HepG2 (cell line): ENCODE data around the gene TNNI3. TPM values are rescaled to one million over a fixed set of nuclear protein-coding genes. Genes with fewer than 3 reads are reported as not detected.

Experiments used
- CEBPB ChIP-seq: IDR thresholded peaks from 2 replicates; pipeline ENCODE4 v1.6.1; 2011; ENCODE audit warnings: low read depth, low read length, improper control_type of control experiment, borderline replicate concordance
- ETV5 ChIP-seq: IDR thresholded peaks from 2 replicates; pipeline ENCODE4 v1.6.1; 2018; ENCODE audit warnings: missing biosample characterization, missing genetic modification reagents, inconsistent platforms, borderline replicate concordance
- FOXP1 ChIP-seq, 2 experiments: fragments of 450-650 bp in 1 of 2; IDR thresholded peaks; 2 replicates each; pipeline ENCODE4 v1.6.1; 2017 to 2018; ENCODE audit warnings: antibody characterized with exemption in 1 of 2
- IKZF1 ChIP-seq: fragments of 450-650 bp; IDR thresholded peaks from 2 replicates; pipeline ENCODE4 v1.7.1; 2016
- JUND ChIP-seq: sonication (generic); formaldehyde crosslinking; IDR thresholded peaks from 2 replicates; pipeline ENCODE4 v1.8.0; 2022; ENCODE audit warnings: mild to moderate bottlenecking, missing genetic modification reagents
- MLLT10 ChIP-seq: sonication (generic); formaldehyde crosslinking; IDR thresholded peaks from 2 replicates; pipeline ENCODE4 v1.4.0; 2020; ENCODE audit warnings: missing genetic modification reagents
- NR1H2 ChIP-seq: sonication (generic); formaldehyde crosslinking; IDR thresholded peaks from 2 replicates; pipeline ENCODE4 v1.8.1; 2022; ENCODE audit warnings: low read depth, missing genetic modification reagents, borderline replicate concordance
- PATZ1 ChIP-seq: sonication (generic); formaldehyde crosslinking; IDR thresholded peaks from 2 replicates; pipeline ENCODE4 v1.4.0; 2020; ENCODE audit warnings: missing genetic modification reagents
- RAD51 ChIP-seq: fragments of 450-650 bp; IDR thresholded peaks from 2 replicates; pipeline ENCODE4 v1.6.1; 2016; ENCODE audit warnings: borderline replicate concordance
- SRSF4 ChIP-seq: fragments of 200-400 bp; formaldehyde crosslinking; IDR thresholded peaks from one replicate; pipeline ENCODE4 v1.6.1; 2018; ENCODE audit warnings: mild to moderate bottlenecking, low read depth, low read length, moderate library complexity; ENCODE audit not compliant: poor library complexity, severe bottlenecking
- SRSF9 ChIP-seq: fragments of 200-400 bp; formaldehyde crosslinking; IDR thresholded peaks from 2 replicates; pipeline ENCODE4 v1.6.1; 2018; ENCODE audit warnings: borderline replicate concordance, mild to moderate bottlenecking, low read depth, low read length; ENCODE audit not compliant: insufficient read depth, poor library complexity, severe bottlenecking
- SSRP1 ChIP-seq: IDR thresholded peaks from 2 replicates; pipeline ENCODE4 v1.6.1; 2016; ENCODE audit warnings: control low read depth
- TFDP1 ChIP-seq: IDR thresholded peaks from 2 replicates; pipeline ENCODE4 v1.6.1; 2016; ENCODE audit warnings: missing compliant biosample characterization, missing genetic modification reagents, borderline replicate concordance
- THAP9 ChIP-seq: sonication (generic); formaldehyde crosslinking; IDR thresholded peaks from 2 replicates; pipeline ENCODE4; 2020; ENCODE audit warnings: missing genetic modification reagents, mild to moderate bottlenecking, borderline replicate concordance
- TIGD3 ChIP-seq: sonication (generic); formaldehyde crosslinking; IDR thresholded peaks from 2 replicates; pipeline ENCODE4 v1.5.1; 2020; ENCODE audit warnings: mild to moderate bottlenecking, missing genetic modification reagents, borderline replicate concordance
- ZBTB37 ChIP-seq: sonication (generic); formaldehyde crosslinking; IDR thresholded peaks from 2 replicates; pipeline ENCODE4 v1.4.0; 2020; ENCODE audit warnings: mild to moderate bottlenecking, missing genetic modification reagents
- ZFY ChIP-seq: sonication (generic); formaldehyde crosslinking; IDR thresholded peaks from 2 replicates; pipeline ENCODE4 v1.4.0; 2020; ENCODE audit warnings: missing genetic modification reagents
- ZNF138 ChIP-seq: sonication (generic); formaldehyde crosslinking; IDR thresholded peaks from 2 replicates; pipeline ENCODE4 v1.5.0; 2020; ENCODE audit warnings: mild to moderate bottlenecking, low read depth, missing genetic modification reagents
- ZNF674 ChIP-seq: sonication (generic); formaldehyde crosslinking; IDR thresholded peaks from 2 replicates; pipeline ENCODE4 v1.5.0; 2020; ENCODE audit warnings: low read depth, mild to moderate bottlenecking, missing genetic modification reagents
- polyA plus RNA-seq, 8 experiments: library from polyadenylated mRNA; depleted of rRNA in 3 of 8; stranded (reverse) in 7 of 8; unstranded in 1 of 8; fragments of >200 nt; fragmentation: Illumina TruSeq in 4 of 8; extraction: Trizol in 4 of 8; gene quantifications; 2 replicates each; pipeline versions ENCODE4 v1.2.1 to v1.2.3, GENCODE V29; 2011 to 2016; ENCODE audit warnings: low read depth in 4 of 8, missing spikeins in 1 of 8, mixed read lengths in 1 of 8; ENCODE audit not compliant: insufficient read depth in 1 of 8
- total RNA-seq, 5 experiments: library from RNA; depleted of rRNA; stranded (reverse); fragments of >200 nt; fragmentation: Illumina TruSeq; extraction: Trizol; gene quantifications; 2 replicates each; pipeline ENCODE4 v1.2.3, GENCODE V29; 2016; ENCODE audit warnings: low read depth in 1 of 5

TNNI3 gene
- total and polyA plus RNA-seq, 2 of the 13 experiments (the other 11 are each of a cell fraction or from before 2014, with no cell fraction given), result 3.5 to 3.7 TPM

GRCh38 chr19:55160128-55160985 lies 2.8 kb upstream of the TNNI3 start (continued):
- TF ChIP-seq TIGD3 (CRISPR knock-in tag), result no peak
- TF ChIP-seq SRSF9, result no peak
- TF ChIP-seq IKZF1, result no peak
- no peak for TF ChIP-seq JUND (CRISPR knock-in tag)
- no peak for TF ChIP-seq SRSF4
- no peak for TF ChIP-seq FOXP1 (IDR thresholded peaks at IDR 0.05)
- TF ChIP-seq FOXP1 (CRISPR knock-in tag; IDR thresholded peaks at IDR 0.05), result no peak
- TF ChIP-seq SSRP1, result no peak
- TF ChIP-seq ZFY (CRISPR knock-in tag), result no peak; the same call in 1 of the 2 replicates
- TF ChIP-seq ZNF138 (CRISPR knock-in tag), result 0 out of 2 replicates have a peak, but pooled peaks have one; percentile 28
- no peak for TF ChIP-seq RAD51
- TF ChIP-seq ETV5 (CRISPR knock-in tag), result no peak
- no peak for TF ChIP-seq MLLT10 (CRISPR knock-in tag)
- no peak for TF ChIP-seq NR1H2 (CRISPR knock-in tag)
- TF ChIP-seq PATZ1, result peak; percentile 80
- TF ChIP-seq ZNF674 (CRISPR knock-in tag), result no peak
- TF ChIP-seq THAP9 (CRISPR knock-in tag), result no peak
- peak; percentile 45; the same call in 1 of the 2 replicates for TF ChIP-seq TFDP1
- no peak for TF ChIP-seq CEBPB
- TF ChIP-seq ZBTB37 (CRISPR knock-in tag), result no peak
